Activated naive CD4-positive, alpha-beta T cell treated with anti-CD3 and anti-CD28 coated beads, Interleukin-2, amount 10 ng/mL, durations not matched to agents 7 days and 5 days (primary cell): ENCODE data around the gene SEMA3A.
"Not testable (repeated sequence)": the region's sequence is repeated elsewhere in the genome, so short reads cannot be mapped to it uniquely, and the experiment has no call there.

Experiments
- CTCF ChIA-PET: fragments of 350-600 bp; sonication (Branson Sonifier 250); formaldehyde crosslinking; loops from one replicate; lab custom pipeline; 2021; ENCODE audit warnings: antibody characterized with exemption; lab: Charles Lee
- DNase-seq: peaks from one replicate; pipeline ENCODE4 v3.0.0-alpha.2; 2020
- H3K27ac Mint-ChIP-seq: one replicate; pipeline ENCODE4 v1.8.0; 2021; ENCODE audit warnings: mild to moderate bottlenecking, moderate library complexity, mixed read lengths
- H3K27me3 Mint-ChIP-seq: one replicate; pipeline ENCODE4 v1.8.0; 2021; ENCODE audit warnings: mild to moderate bottlenecking, mixed read lengths
- H3K36me3 Mint-ChIP-seq: one replicate; pipeline ENCODE4 v1.8.0; 2021; ENCODE audit warnings: mixed read lengths
- H3K4me1 Mint-ChIP-seq: one replicate; pipeline ENCODE4 v1.8.0; 2021; ENCODE audit warnings: mixed read lengths
- H3K4me3 Mint-ChIP-seq: one replicate; pipeline ENCODE4 v1.8.0; 2021; ENCODE audit warnings: mild to moderate bottlenecking, moderate library complexity, mixed read lengths
- H3K9me3 Mint-ChIP-seq: one replicate; pipeline ENCODE4 v1.8.0; 2021; ENCODE audit warnings: mixed read lengths

SEMA3A gene

DNA sequence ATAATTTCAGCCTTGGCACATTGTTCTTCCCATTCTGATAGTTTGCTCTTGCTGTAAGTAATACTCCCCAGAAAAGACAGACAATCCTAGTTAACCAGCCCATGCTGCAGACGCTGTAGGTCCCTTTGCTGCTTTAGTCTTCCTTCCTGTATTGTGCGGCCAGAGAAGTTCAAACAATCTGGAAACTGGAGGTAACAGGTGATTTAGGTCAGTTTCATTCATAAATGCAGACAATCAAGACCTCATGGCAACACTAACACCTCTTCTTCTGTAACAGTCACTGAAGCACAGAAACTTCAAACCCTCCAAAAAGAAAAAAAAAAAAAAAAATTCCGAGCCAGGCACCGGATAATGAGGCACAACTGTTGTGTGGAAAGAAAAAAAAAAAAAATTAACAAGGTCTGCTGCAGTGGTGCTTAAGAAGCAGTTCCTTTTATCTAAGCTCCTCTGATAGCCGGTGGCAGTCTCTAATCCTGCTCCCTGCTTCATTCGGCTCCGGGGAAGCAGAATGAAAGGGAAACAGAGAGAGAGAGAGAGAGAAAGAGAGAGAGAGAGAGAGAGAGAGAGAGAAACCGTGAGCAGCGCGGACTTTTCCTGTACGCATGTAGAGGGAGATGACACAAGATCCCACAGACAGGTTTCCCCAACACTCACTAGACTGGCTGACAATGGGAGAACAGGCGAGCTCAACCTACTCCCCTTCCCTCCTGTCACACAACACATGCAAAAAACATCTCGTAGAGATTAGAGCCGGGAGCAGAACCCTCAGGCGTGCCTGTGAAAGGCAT is at the start of gene SEMA3A:
TSS of gene SEMA3A (minus strand) at position 306 of the 788 bp plus-strand sequence. CDS start at position 103, 203 bp downstream.
- DNase-seq = peak; percentile 49
- peak within 1 kb of the TSS; percentile 91 for H3K4me3 Mint-ChIP-seq
- no peaks in the 10 kb centered on the region for H3K9me3 Mint-ChIP-seq
- peaks cover 13% of the 10 kb centered on the region for H3K27me3 Mint-ChIP-seq
- peaks cover 33% of the 10 kb centered on the region for H3K4me1 Mint-ChIP-seq
- no peaks in the 10 kb centered on the region for H3K36me3 Mint-ChIP-seq
- H3K27ac Mint-ChIP-seq = peak within 1 kb of the TSS; percentile 83
- CTCF ChIA-PET = interaction anchor here (0.7 to 1.2 kb wide), 3 partner anchors 14 to 816 kb away, joined by 3 read pairs; no protein-coding TSS in a partner anchor

DNA sequence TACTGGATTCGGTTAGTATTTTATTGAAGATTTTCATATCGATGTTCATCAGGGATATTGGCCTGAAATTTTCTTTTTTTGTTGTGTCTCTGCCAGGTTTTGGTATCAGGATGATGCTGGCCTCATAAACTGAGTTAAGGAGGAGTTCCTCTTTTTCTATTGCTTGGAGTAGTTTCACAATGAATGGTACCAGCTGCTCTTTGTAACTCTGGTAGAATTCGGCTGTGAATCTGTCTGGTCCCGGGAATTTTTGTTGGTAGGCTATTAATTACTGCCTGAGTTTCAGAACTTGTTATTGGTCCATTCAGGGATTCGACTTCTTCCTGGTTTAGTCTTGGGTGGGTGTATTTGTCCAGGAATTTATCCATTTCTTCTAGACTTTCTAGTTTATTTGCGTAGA is 48.4 kb upstream of the SEMA3A start:
- CTCF ChIA-PET, H3K27ac Mint-ChIP-seq, H3K27me3 Mint-ChIP-seq, H3K9me3 Mint-ChIP-seq, H3K36me3 Mint-ChIP-seq, H3K4me3 Mint-ChIP-seq, H3K4me1 Mint-ChIP-seq, DNase-seq: not testable (repeated sequence)

DNA sequence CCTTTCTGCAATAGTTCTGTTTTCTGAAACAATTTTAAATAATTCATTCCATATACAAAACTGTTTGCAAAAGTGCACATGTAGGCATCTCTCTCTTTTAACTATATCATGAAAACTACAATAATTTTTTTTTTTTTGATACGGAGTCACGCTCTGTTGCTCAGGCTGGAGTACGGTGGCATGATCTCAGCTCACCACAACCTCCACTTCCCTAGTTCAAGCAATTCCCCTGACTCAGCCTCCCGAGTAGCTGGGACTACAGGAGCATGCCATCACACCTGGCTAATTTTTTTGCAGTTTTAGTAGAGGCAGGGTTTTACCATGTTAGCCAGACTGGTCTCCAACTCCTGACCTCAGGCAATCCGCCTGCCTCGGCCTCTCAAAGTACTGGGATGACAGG is 44.0 kb upstream of the SEMA3A start:
- Mint-ChIP-seq H3K36me3 (no peaks in the 10 kb centered on the region), H3K4me3 (no peak overlapping the region), H3K9me3 (peaks cover 6% of the 10 kb centered on the region), H3K27ac (no peak overlapping the region), H3K4me1 (no peaks in the 10 kb centered on the region), H3K27me3 (no peaks in the 10 kb centered on the region)
- no peak for DNase-seq
- CTCF ChIA-PET = no interaction called here

DNA sequence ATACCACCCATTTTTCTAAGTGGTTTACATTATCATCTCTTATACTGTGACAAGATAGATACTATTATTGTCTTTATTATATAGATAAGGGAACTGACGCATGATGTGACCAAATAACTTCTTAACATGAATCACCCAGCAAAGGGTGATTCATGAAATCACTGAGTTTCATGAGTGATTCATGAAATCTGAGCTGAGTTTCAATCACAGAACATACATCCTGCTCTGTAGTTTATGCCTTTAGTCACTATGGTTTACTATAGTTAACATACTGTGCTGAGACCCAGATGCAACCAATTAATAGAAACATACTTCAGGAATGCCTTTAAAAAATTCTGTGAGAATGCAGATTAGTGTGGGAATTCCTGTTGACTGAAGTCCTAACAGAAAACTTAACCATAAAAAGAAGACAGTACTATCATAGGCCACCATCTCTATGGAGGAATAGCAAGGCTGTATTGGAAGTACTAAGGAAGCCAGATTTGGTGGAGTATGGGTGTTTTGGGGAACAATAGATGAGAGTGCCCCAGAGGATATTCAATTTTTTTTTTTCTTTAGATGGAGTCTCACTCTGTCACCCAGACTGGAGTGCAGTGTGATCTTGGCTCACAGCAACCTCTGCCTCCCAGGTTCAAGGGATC is 43.1 kb upstream of the SEMA3A start:
- Mint-ChIP-seq H3K27ac (no peak overlapping the region), H3K9me3 (peaks cover 5% of the 10 kb centered on the region), H3K36me3 (no peaks in the 10 kb centered on the region), H3K4me1 (no peaks in the 10 kb centered on the region), H3K27me3 (no peaks in the 10 kb centered on the region), H3K4me3 (no peak overlapping the region)
- no peak for DNase-seq
- CTCF ChIA-PET = no interaction called here

DNA sequence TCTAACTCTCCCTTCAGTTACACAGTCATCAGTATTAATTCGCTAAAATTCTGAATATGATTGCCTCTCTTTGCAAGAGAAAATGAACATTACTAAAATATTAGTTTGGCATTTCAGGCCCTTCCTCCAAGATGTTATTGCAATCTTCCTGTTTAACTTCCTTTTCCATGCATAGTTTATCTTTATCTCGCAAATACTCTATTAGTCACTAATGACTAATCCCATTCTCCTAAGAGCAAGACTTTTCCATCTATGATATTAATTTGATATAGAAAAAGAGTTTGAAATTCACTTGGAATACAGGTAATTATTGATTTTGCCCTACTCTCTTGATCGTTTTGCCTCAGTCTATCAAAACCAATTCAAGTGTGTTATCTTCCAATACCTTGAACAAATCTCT is 41.8 kb upstream of the SEMA3A start:
- no peaks in the 10 kb centered on the region for H3K36me3 Mint-ChIP-seq
- no peaks in the 10 kb centered on the region for H3K27me3 Mint-ChIP-seq
- no peak overlapping the region for H3K4me3 Mint-ChIP-seq
- CTCF ChIA-PET = no interaction called here
- no peaks in the 10 kb centered on the region for H3K4me1 Mint-ChIP-seq
- no peak for DNase-seq
- H3K27ac Mint-ChIP-seq = no peak overlapping the region
- peaks cover 4% of the 10 kb centered on the region for H3K9me3 Mint-ChIP-seq

DNA sequence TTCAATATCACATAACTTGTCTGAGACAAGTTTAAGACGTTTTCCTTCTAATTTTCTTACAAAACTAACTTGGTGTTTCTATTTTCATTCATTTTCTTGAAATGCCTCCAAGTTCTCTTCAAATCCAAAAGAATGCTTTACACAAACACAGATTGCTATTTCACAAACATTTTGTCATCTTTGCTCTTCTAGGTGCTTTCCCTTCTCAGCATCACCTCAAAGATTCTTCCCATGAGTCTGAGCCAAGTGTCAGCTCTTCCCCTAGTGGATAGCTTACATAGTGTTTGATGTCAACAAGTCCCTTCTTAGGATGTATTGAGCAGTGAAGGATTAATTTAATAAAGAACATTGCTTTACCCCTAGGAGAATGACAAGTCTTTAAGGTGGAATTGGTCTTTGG is 38.1 kb upstream of the SEMA3A start:
- Mint-ChIP-seq H3K9me3 (no peaks in the 10 kb centered on the region), H3K27me3 (no peaks in the 10 kb centered on the region), H3K4me1 (no peaks in the 10 kb centered on the region), H3K36me3 (no peaks in the 10 kb centered on the region), H3K4me3 (no peak overlapping the region), H3K27ac (no peak overlapping the region)
- CTCF ChIA-PET = no interaction called here
- no peak for DNase-seq

DNA sequence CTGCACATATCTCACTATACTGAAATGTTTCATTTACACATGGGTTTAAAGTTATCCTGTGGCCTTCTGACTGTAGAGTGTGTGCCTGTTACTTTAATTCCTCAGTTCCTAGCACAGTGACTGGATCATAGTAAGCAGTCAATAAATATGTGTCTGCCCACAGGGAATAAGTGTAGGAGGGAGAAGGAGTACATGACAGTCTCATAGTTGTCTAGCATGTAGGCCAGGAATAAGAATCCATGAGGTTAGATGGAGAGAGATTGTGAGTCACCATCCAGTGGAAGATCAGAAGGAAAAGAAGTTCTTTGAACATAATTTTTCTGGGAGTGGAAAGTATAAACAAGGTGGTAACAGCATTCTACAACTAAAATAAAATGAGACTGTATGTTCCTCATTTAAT is 36.6 kb upstream of the SEMA3A start:
- CTCF ChIA-PET = no interaction called here
- H3K27ac Mint-ChIP-seq = no peak overlapping the region
- no peaks in the 10 kb centered on the region for H3K36me3 Mint-ChIP-seq
- no peaks in the 10 kb centered on the region for H3K4me1 Mint-ChIP-seq
- no peaks in the 10 kb centered on the region for H3K9me3 Mint-ChIP-seq
- H3K4me3 Mint-ChIP-seq = no peak overlapping the region
- DNase-seq = no peak
- H3K27me3 Mint-ChIP-seq = no peaks in the 10 kb centered on the region

DNA sequence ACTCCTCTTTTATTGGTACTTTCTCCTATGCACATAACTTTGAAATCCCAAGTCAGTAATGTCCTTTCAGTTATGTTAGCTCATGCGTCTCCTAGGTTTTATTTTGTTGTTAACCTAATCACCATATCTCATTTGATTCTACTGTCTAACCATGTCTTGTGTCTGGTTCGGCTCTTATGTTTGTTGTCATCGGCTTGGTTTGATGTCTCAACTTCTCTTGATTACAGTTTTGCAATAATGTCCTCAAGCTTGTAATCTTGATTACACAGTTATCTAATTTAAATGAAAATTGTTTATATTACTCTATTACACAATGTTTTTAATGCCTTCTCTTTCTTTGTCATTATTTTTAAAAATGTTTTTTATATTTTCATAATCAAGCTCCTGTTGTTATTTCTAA is 35.9 kb upstream of the SEMA3A start:
- no peak overlapping the region for H3K4me3 Mint-ChIP-seq
- H3K27me3 Mint-ChIP-seq = no peaks in the 10 kb centered on the region
- H3K36me3 Mint-ChIP-seq = no peaks in the 10 kb centered on the region
- no peak overlapping the region for H3K27ac Mint-ChIP-seq
- CTCF ChIA-PET = no interaction called here
- DNase-seq = no peak
- no peaks in the 10 kb centered on the region for H3K9me3 Mint-ChIP-seq
- H3K4me1 Mint-ChIP-seq = no peaks in the 10 kb centered on the region

DNA sequence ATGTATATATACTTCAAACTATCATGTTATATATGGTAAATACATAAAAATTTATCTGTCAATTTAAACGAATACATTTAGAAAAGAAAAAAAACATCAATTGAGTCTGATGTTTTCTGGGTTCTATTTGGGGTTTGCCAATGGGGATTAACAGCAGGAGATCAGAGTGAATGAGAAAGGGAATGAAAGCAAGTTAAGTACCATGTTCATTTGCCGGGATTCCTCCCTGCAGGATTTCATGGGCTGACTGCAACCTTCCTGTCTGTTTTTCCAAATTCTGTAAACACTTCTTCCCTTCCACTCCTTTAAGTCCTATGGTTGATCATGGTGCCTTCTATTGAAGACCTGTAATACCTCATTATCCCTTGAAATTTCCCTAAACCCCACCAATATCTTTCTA is 33.9 kb upstream of the SEMA3A start:
- DNase-seq = no peak

DNA sequence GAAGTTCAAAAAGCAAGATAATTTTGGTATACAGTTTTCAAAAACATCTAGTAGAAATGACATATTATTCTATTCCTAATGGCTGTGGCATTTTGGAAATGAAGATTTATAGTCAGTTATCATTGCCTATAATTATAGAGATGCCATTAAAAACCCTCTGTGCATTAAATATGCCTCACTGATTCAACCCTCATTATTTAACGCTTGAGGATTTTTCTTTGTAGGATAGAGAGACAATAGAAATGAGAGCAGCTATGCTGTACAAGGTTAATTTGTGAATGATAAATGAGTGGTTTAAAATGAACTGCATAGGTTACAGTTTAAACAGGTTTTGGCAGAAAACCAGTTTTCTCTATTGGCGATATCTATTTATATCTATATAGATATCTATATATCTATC is 32.2 kb upstream of the SEMA3A start:
- CTCF ChIA-PET = no interaction called here
- H3K4me1 Mint-ChIP-seq = no peaks in the 10 kb centered on the region
- no peaks in the 10 kb centered on the region for H3K27me3 Mint-ChIP-seq
- no peaks in the 10 kb centered on the region for H3K9me3 Mint-ChIP-seq
- no peak overlapping the region for H3K4me3 Mint-ChIP-seq
- no peaks in the 10 kb centered on the region for H3K36me3 Mint-ChIP-seq
- no peak overlapping the region for H3K27ac Mint-ChIP-seq
- DNase-seq = no peak

More for the DNA sequence above, 33.9 kb upstream of the SEMA3A start:
- Mint-ChIP-seq H3K4me1 (no peaks in the 10 kb centered on the region), H3K9me3 (no peaks in the 10 kb centered on the region), H3K27ac (no peak overlapping the region), H3K27me3 (no peaks in the 10 kb centered on the region), H3K4me3 (no peak overlapping the region), H3K36me3 (no peaks in the 10 kb centered on the region)
- CTCF ChIA-PET = no interaction called here

DNA sequence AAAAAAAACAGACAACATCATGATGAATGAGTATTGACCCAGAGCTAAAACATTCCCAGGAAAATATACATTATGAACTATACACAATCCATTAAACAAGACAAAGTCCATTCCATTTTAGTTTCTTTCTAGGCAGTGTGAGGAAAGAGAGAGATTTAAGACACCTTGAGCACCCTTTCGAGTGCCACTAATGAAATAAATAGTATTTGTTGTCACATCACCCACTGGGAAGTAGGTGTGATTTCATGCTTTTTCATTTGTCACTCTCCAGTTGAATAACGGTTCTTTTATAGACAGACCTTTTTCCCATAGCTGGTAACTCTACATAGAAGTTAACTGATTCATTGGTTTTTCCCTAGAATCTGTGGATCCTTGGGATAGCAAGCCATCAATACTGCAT is 29.9 kb upstream of the SEMA3A start:
- CTCF ChIA-PET = no interaction called here
- Mint-ChIP-seq H3K4me1 (no peaks in the 10 kb centered on the region), H3K9me3 (no peaks in the 10 kb centered on the region), H3K27me3 (no peaks in the 10 kb centered on the region), H3K36me3 (no peaks in the 10 kb centered on the region), H3K27ac (no peak overlapping the region), H3K4me3 (no peak overlapping the region)
- DNase-seq = no peak

DNA sequence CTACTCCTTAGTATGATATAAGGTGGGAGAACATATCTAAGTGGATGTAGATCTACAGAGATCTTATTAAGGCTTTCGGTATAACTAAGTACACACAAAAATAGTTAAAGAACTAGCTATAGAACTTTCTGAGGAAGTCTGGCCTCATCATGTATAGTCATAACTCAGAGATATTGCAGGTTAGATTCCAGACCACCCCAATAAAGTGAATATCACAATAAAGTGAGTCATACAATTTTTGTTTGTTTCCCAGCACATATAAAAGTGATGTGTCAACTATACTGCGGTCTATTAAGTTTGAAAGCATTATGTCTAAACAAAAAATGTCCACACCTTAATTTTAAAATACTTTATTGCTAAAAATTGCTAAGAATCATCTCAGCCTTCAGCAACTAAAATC is 24.7 kb upstream of the SEMA3A start:
- Mint-ChIP-seq H3K36me3 (no peaks in the 10 kb centered on the region), H3K9me3 (no peaks in the 10 kb centered on the region), H3K27me3 (no peaks in the 10 kb centered on the region), H3K4me3 (no peak overlapping the region), H3K4me1 (no peaks in the 10 kb centered on the region), H3K27ac (no peak overlapping the region)
- no peak for DNase-seq
- CTCF ChIA-PET = no interaction called here

DNA sequence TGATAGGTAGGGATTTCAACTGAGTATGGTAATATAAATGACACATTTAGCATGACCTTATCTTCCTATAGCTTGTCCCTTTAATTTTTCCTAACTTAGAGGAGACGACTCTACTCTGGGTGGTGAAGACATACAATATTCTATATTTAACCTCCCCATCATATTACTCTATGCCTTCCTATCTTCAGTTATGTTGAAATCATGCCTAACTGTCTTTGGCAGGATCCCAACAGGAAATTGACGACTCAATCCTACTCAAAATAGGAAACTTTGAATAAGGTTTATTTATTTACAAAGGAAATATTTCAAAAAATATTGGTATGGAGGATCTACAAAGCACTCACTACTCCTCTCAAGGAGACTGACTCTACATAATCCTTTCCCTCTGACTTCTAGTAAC is 24.1 kb upstream of the SEMA3A start:
- no peaks in the 10 kb centered on the region for H3K27me3 Mint-ChIP-seq
- H3K4me3 Mint-ChIP-seq = no peak overlapping the region
- no peaks in the 10 kb centered on the region for H3K9me3 Mint-ChIP-seq
- CTCF ChIA-PET = no interaction called here
- H3K36me3 Mint-ChIP-seq = no peaks in the 10 kb centered on the region
- no peaks in the 10 kb centered on the region for H3K4me1 Mint-ChIP-seq
- no peak for DNase-seq
- H3K27ac Mint-ChIP-seq = no peak overlapping the region

DNA sequence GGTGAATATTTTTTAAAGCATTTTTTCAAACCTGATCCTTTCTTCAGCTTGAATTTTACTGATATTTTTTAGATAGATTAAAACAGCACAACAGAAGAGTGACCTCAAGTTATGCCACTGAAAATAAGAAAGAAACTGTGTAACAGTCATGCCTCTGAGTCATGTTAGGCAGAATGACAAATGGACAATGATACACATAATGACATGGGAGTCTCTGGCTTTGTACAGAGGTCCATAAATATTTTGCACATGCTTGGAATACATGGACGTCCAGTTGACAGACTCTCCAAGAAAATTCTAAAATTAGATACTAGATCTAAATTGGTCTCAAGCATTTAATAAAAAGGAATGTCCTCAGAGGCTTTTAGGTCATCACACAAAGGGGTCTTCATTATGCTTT is 21.9 kb upstream of the SEMA3A start:
- Mint-ChIP-seq H3K27ac (no peak overlapping the region), H3K9me3 (no peaks in the 10 kb centered on the region), H3K4me3 (no peak overlapping the region), H3K36me3 (no peaks in the 10 kb centered on the region), H3K4me1 (no peaks in the 10 kb centered on the region), H3K27me3 (no peaks in the 10 kb centered on the region)
- CTCF ChIA-PET = no interaction called here
- no peak for DNase-seq

DNA sequence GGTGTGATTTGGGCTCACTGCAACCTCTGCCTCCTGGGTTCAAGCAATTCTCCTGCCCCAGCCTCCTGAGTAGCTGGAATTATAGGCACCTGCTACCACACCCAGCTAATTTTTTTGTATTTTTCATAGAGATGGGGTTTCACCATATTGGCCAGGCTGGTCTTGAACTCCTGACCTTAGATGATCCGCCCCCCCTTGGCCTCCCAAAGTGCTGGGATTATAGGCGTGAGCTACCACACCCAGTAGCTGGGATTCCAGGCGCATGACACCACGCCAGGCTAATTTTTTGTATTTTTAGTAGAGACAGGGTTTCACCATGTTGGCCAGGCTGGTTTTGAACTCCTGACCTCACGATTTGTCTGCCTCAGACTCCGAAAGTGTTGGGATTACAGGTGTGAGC is 20.2 kb upstream of the SEMA3A start:
- H3K36me3 Mint-ChIP-seq, H3K4me1 Mint-ChIP-seq, DNase-seq: not testable (repeated sequence)

More for the DNA sequence above, 20.2 kb upstream of the SEMA3A start:
- H3K9me3 Mint-ChIP-seq, H3K27ac Mint-ChIP-seq, H3K4me3 Mint-ChIP-seq, H3K27me3 Mint-ChIP-seq, CTCF ChIA-PET: not testable (repeated sequence)
